ENCODE results near the gene ACP1.

- TF ChIP-seq CTCF (IDR thresholded peaks at IDR 0.05) (no peak), POLR2A (IDR thresholded peaks at IDR 0.05) (no peak)
Observed at GRCh38 chr2:257842-258241, 6.9 kb upstream of the ACP1 start.
